SK-MEL-5 (cell line): Measurements from ENCODE around the gene TEDDM1. TPM values are rescaled to one million over a fixed set of nuclear protein-coding genes. Genes with fewer than 3 reads are reported as not detected.

Experiments used
- DNase-seq: peaks from one replicate; pipeline ENCODE4 v3.0.0-alpha.2; 2016; ENCODE audit warnings: low read depth, low spot score
- in situ Hi-C: cut with HindIII; loops from 2 replicates; pipeline ENCODE4 v1.10.0; 2016; ENCODE audit warnings: low sequenced_read_pairs, high pct_unique_total_duplicates, low pct_unique_long_range_greater_than_20kb
- total RNA-seq: library from RNA; depleted of rRNA; stranded (reverse); fragments of >200 nt; shearing (Covaris generic); gene quantifications from 2 replicates; pipeline ENCODE4 v1.2.3, GENCODE V29; 2014

The TEDDM1 gene
- total RNA-seq, 1 experiment from 2014 or later = not detected

DNA sequence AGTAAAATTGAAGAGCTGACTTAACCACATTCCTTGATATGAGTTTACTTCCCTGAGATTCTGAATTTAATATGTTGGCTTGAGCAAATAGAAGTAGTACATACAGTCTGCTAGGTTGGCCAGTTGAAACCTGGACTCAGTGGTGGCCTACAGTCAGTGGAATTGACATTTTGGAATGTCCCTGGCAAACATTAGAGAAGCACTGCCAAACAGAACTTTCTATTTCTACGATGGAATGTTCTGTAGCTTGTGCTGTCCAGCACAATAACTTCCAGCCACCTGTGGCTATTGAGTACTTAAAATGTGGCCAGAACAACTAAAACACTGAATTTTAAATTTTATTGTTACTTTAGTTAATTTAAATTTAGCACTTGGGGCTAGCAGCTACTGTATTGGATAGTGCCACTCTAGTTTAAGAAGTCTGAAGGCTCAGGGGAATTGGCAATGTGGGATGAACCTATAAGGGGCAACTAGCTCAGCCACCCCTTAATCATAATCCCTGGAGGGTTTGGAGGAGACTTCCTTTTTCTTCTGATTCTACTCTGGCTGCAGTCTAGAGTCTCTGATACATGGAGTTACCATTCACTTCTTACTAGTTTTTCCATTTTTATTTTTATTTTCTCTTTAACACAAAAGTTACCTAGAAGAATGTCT, 10.3 kb upstream of the TEDDM1 start:
- in situ Hi-C loops = no loop called here

DNA sequence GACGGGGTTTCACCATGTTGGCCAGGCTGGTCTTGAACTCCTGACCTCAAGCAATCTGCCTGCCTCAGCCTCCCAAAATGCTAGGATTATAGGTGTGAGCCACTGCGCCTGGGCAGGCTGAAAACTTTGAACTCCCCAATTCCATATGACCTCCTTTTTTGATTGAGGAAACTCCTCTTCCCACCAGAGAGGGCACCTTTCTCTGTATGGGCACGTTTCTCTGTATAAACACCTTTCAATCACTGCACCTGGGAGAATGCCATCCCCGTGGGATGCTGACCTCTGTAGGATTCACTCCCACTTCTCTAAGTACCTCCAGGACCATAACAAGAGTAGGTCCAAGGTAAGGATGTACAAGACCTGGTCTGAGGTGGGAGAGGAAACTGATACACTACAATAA, 9.7 kb upstream of the TEDDM1 start:
- DNase-seq = no peak
- in situ Hi-C loops = no loop called here

More for the DNA sequence above, 10.3 kb upstream of the TEDDM1 start:
- DNase-seq = no peak

- DNase-seq = no peak
- in situ Hi-C loops = no loop called here
These were observed 8.1 kb upstream of the TEDDM1 start for GRCh38 chr1:182408435-182409075.

DNA sequence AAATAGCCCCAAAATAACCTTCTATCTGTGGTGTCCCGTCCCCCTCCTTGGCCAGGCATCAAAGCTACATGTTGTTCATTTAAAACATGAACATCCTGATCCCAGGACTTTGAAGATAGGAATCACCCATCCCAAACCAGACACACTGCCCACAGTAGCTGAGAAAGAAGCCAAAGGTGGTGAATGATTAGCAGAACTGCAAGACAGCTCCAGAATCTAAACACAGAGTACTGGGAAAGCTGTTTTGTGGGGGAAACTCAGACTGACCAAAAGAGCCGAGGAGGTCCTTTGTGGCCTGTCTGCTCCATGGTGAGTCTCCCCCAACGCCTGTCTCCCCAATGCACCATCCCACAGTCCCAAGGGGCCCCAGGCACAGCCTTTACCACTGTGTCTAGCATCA, 7.3 kb upstream of the TEDDM1 start:
- no peak for DNase-seq
- in situ Hi-C loops = no loop called here

DNA sequence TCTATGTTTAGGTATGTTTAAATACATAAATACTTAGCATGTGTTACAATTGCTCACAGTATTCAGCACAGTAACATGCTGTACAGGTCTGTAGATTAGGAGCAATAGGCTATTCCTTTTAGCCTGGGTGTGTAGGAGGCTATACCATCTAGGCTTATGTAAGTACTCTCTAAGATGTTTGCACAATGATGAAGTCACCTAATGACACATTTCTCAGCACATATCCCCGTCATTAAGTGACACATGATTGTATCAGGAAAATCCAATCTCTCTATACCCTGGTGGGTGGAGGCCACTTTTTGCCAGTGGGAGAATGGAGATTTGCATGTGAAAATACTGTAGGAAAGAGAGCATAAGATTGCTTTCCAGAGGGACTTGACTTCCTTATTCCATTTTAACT, 5.5 kb upstream of the TEDDM1 start:
- in situ Hi-C loops = no loop called here
- DNase-seq = no peak

DNA sequence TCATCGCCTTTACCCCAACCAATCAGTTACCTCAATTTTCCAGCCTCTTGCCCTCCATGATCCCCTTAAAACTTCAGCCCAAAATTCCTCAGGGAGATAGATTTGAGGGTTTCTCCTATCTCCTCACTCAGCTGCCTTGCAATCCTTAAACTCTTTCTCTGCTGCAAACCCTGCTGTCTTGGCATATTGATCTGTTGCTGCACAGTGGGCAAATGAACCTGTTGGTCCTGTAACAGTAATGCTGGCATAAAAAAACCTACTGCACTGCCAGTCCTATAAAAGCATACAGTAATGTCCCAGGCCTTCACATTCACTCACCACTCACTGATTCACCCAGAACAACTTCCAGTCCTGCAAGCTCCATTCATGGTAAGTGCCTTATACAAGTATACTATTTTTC, 5.1 kb upstream of the TEDDM1 start:
- in situ Hi-C loops = no loop called here

DNA sequence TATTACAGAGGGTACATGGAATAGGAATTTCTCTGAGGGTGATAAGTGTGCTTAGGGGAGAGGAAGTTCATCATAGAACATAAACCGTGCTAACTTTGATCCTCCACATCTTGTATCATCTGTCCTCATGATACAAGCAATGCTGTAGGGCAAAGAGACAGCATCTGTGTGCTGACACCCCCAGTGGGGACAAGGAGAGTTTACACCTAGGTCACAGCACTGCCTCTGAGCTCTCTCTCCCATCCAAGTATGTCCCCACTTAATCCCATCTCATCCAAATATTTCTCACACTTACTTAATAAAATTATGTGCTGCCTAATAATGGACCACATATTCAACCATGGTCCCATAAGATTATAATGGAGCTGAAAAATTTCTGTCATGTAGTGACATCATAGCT, 4.3 kb upstream of the TEDDM1 start:
- DNase-seq = peak; percentile 13
- in situ Hi-C loops = no loop called here

More for the DNA sequence above, 5.1 kb upstream of the TEDDM1 start:
- DNase-seq = no peak

- in situ Hi-C loops = no loop called here
- no peak for DNase-seq
These were observed 2.6 kb downstream of the TEDDM1 start for GRCh38 chr1:182397653-182398393.

- no peak for DNase-seq
- in situ Hi-C loops = no loop called here
These were observed 4.6 kb downstream of the TEDDM1 start for GRCh38 chr1:182395906-182396305.

DNA sequence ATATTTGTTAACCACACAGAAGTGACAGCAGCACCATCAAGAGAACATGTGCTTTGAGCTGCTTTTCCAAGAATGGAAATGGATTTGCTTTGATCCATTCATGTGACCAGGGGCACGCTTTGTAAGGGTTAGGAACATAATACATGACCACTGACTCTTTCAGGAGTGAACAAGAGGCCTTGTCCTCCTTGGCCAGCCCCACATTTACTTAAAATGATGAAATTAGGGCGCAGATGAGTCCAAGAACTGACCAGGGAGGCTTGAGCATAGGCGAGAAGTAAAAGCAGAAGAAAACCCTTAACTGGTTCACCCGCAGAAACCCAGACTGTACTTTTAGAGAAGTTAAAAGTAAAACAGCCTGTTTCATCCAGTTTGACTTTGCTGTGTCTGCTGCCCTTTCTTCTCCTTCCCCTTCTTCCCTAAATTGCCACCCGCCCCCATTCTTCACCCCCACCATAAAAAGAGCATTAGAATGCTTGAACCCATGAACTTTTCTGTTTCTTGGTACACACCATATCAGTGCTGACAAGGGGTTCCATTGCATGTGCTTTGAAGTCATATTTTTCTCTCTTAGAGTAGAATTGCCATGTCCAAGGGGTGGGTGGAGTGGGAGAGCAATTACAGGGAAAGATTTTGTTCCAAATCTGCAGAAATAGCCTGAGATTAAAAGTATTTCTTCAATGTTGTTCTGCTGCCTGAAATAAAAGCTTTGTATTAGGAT, 6.3 kb downstream of the TEDDM1 start:
- in situ Hi-C loops = no loop called here
- no peak for DNase-seq

GRCh38 chr1:182392050-182393028, 8.1 kb downstream of the TEDDM1 start:
- peak; percentile 26 for DNase-seq
- in situ Hi-C loops = no loop called here

- in situ Hi-C loops = no loop called here
- peak; percentile 84 for DNase-seq
These were observed 9.0 kb downstream of the TEDDM1 start, which contains the start of gene GLUL for GRCh38 chr1:182391362-182392049. TSS of gene GLUL (minus strand) at chr1:182391790. CDS start at chr1:182388737, 3,053 bp downstream.

DNA sequence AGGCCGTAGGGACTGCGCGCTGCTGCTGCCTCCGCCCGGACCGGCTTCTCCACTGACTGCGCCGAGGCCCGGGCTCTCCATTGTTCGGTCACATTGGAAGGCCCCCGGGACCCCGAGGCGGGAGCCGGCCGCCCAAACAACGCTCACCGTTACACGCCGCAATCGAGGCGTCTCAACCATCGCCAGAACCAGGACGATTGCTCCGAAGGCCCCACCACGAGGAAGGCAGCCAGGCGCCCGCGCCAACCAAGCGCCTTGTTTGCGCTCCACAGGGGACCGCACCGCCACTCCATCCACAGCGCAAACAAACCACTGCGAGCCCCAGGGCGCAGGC, 9.5 kb downstream of the TEDDM1 start:
- in situ Hi-C loops = no loop called here
- no peak for DNase-seq

DNA sequence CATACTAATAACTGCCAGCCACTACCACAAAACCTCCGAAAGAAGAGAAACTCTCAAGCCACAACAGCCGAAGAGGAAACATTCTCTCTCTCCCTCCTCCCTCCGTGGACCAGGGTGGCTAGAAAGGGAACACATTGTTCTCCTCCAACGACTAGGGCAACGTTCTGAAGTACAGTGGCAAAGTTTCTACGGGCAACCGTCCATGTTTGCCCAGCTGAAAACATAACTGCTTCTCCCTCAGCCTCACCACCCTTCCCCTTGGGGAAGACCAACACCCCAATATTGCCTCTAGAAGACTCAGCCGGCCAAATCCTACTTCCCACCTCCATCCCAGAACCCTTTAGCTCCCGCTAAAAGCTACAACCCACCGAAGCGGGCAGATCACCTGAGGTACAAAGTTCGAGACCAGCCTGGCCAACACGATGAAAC, 10.8 kb downstream of the TEDDM1 start:
- in situ Hi-C loops = no loop called here
- DNase-seq = peak; percentile 25

DNA sequence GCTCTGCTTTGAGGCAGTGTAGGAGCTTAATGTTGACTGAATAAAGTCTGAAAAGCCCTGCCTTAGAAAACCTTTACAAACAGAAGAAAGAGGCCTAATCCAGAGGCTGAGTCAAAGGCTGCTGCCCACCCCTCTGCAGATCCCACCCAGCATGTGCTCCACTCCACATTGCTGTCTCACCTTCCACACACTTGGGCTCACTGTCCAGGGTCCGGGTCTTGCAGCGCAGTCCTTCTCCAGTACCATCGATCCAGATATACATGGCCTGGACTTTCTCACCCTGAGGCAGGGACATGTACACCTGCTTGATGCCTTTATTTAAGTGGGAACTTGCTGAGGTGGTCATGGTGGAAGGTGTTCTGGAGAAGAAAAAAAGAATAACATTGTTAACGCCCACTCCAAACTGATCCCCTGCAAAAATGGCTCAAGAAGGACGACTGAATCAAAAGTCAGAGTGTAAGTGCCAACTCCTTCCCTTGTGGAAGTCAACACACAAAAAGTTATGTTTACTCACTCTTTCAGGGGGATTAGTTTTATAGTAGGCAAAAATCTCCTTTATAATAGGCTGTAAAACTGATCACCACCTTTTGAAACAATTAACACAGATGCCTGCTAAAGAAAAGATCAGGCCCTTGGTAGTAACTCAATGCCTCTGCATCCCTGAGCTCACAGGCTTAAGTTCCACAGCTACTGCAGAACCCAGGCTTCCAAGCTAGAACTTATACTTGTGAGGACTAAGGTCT, 11.9 kb downstream of the TEDDM1 start:
- no peak for DNase-seq
- in situ Hi-C loops = no loop called here

- in situ Hi-C loops = no loop called here
- DNase-seq = no peak
These were observed 12.9 kb downstream of the TEDDM1 start for GRCh38 chr1:182387566-182387965.
